ENCODE results near the gene MAFG. TPM values are rescaled to one million over a fixed set of nuclear protein-coding genes. Genes with fewer than 3 reads are reported as not detected.

The MAFG gene
- total and polyA plus RNA-seq, 2 of the 13 experiments (the other 11 are each of a cell fraction or from before 2014, with no cell fraction given), result 14.5 to 20.0 TPM

GRCh38 chr17:81878294-81878693, 49.2 kb downstream of the MAFG start:
- DNase-seq (ENCODE audit: low spot score) (no peak), FAIRE-seq (no peak), ATAC-seq (no peak)
- Histone ChIP-seq H3K27me3 (ENCODE audit: control insufficient read depth in 1 of 2, insufficient read depth in 2 of 2, low read length in 2 of 2) (no peaks in the 10 kb centered on the region), H3K9ac (ENCODE audit: insufficient read depth, low read depth, low read length) (no peak overlapping the region), H3K79me2 (ENCODE audit: insufficient read depth, low read length) (no peaks in the 10 kb centered on the region), H4K20me1 (ENCODE audit: insufficient read depth, low read length) (no peaks in the 10 kb centered on the region), H3K4me2 (ENCODE audit: low read depth, low read length) (no peak overlapping the region), H3K27ac (ENCODE audit: extremely low read length, insufficient read depth, low read length) (no peak overlapping the region), H3K36me3 (replicated peaks in 1 of 2; ENCODE audit: control insufficient read depth in 1 of 2, insufficient read depth in 2 of 2, low read length in 2 of 2) (peaks cover 4 to 29% of the 10 kb centered on the region in 2 experiments; a peak in 4 of 5 replicates), H3K4me1 (ENCODE audit: insufficient read depth, low read length) (no peaks in the 10 kb centered on the region), H3K4me3 (replicated peaks in 1 of 3; ENCODE audit: insufficient read depth in 1 of 3, low read depth in 2 of 3, low read length in 3 of 3) (no peak overlapping the region), H3K9me3 (ENCODE audit: low read length) (no peaks in the 10 kb centered on the region), H2AFZ (ENCODE audit: low read length) (no peak overlapping the region)
- intact Hi-C loops (cut with micrococcal nuclease; ENCODE audit: unreplicated experiment), result no loop called here
- ChIA-PET POLR2A (no interaction called here), CTCF (ENCODE audit: low intra/inter-chr PET ratio, low total read pairs) (no interaction called here)
- BruUV-seq (replicated peaks), result no TSS peak
- in situ Hi-C loops (cut with HindIII; ENCODE audit: extremely low pct_ligation_motif_present, low pct_unique_long_range_greater_than_20kb), result no loop called here
- 95% methylated on average over 3 of the region's 3 CpGs for WGBS (ENCODE audit: low lambda C conversion rate)
- TF ChIP-seq EED (CRISPR knock-in tag; IDR thresholded peaks at IDR 0.05) (no peak), SNRNP70 (IDR thresholded peaks at IDR 0.05; ENCODE audit: low read depth, low read length) (no peak), ZNF710 (CRISPR knock-in tag; IDR thresholded peaks at IDR 0.05; ENCODE audit: borderline replicate concordance) (no peak), MTERF4 (CRISPR knock-in tag; IDR thresholded peaks at IDR 0.05) (no peak), MXI1 (IDR thresholded peaks at IDR 0.05; ENCODE audit: borderline replicate concordance, low read depth, low read length) (no peak), ISX (CRISPR knock-in tag; conservative IDR thresholded peaks at IDR 0.05) (no peak), U2AF2 (IDR thresholded peaks at IDR 0.05; ENCODE audit: low read depth, low read length) (no peak), JARID2 (CRISPR knock-in tag; IDR thresholded peaks at IDR 0.05; ENCODE audit: insufficient replicate concordance) (no peak), REST (IDR thresholded peaks at IDR 0.05; ENCODE audit: borderline replicate concordance in 1 of 2, low read depth in 1 of 2, low read length in 2 of 2) (no peak), ZNF788 (CRISPR knock-in tag; IDR thresholded peaks at IDR 0.05; ENCODE audit: borderline replicate concordance) (no peak), ZSCAN12 (CRISPR knock-in tag; IDR thresholded peaks at IDR 0.05) (no peak), SMAD9 (CRISPR knock-in tag; IDR thresholded peaks at IDR 0.05) (no peak)
- TF ChIP-seq, protein P1, sequence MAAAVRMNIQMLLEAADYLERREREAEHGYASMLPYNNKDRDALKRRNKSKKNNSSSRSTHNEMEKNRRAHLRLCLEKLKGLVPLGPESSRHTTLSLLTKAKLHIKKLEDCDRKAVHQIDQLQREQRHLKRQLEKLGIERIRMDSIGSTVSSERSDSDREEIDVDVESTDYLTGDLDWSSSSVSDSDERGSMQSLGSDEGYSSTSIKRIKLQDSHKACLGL (CRISPR knock-in tag; IDR thresholded peaks at IDR 0.05), result no peak
- TF ChIP-seq, protein P2, sequence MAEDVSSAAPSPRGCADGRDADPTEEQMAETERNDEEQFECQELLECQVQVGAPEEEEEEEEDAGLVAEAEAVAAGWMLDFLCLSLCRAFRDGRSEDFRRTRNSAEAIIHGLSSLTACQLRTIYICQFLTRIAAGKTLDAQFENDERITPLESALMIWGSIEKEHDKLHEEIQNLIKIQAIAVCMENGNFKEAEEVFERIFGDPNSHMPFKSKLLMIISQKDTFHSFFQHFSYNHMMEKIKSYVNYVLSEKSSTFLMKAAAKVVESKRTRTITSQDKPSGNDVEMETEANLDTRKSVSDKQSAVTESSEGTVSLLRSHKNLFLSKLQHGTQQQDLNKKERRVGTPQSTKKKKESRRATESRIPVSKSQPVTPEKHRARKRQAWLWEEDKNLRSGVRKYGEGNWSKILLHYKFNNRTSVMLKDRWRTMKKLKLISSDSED (CRISPR knock-in tag; IDR thresholded peaks at IDR 0.05), result no peak
- TF ChIP-seq, protein P3, sequence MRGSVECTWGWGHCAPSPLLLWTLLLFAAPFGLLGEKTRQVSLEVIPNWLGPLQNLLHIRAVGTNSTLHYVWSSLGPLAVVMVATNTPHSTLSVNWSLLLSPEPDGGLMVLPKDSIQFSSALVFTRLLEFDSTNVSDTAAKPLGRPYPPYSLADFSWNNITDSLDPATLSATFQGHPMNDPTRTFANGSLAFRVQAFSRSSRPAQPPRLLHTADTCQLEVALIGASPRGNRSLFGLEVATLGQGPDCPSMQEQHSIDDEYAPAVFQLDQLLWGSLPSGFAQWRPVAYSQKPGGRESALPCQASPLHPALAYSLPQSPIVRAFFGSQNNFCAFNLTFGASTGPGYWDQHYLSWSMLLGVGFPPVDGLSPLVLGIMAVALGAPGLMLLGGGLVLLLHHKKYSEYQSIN (CRISPR knock-in tag; IDR thresholded peaks at IDR 0.05; ENCODE audit: borderline replicate concordance), result no peak

Measured in HepG2 (cell line).